Coronary artery (tissue), 2 donors: ENCODE results near the gene SRPRB.

Source experiments
- DNase-seq: peaks from one replicate; pipeline ENCODE4 v3.0.0-alpha.2; 2017; ENCODE audit warnings: low spot score
- H3K27ac ChIP-seq, 2 donors: fragments of 200-600 bp; sonication (generic); one replicate each; pipeline ENCODE4 v1.5.1; 2016 to 2019
- H3K4me3 ChIP-seq: fragments of 200-600 bp; sonication (generic); 2 replicates; pipeline ENCODE4 v1.5.1; 2016; ENCODE audit warnings: mild to moderate bottlenecking, moderate library complexity
- TF ChIP-seq, protein P1 (sequence below): fragments of 200-600 bp; sonication (generic); IDR thresholded peaks from one replicate; pipeline ENCODE4 v1.5.1; 2019; ENCODE audit warnings: antibody characterized with exemption

SRPRB gene

DNA sequence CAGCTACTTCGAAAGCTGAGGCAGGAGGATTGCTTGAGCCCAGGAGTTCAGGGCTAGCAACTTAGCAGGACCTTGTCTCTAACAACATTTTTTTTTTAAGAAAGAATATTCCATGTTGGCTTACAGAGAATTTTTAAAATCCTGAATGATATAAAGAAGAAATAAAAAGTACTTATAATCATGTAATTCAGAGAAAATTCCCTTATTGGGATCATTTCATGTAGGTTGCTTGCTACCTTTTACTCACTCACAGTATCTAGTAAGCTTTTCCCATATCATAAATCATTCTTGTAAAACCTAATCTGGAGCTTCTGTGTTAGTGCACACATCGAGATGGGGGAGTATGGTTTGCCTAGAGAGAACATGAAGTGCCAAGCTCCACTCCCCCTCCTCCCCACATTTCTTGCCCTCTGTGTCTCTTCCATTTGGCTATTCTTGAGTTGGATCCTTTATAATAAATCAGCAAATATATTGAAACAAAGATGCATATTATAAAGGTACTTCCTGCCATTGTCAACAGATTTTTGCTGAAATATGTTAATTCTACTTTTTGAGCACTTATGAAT is 45.8 kb upstream of the SRPRB start:
- DNase-seq = no peak
- Histone ChIP-seq H3K27ac (no peak overlapping the region), H3K4me3 (no peak overlapping the region)
- TF ChIP-seq, protein P1, sequence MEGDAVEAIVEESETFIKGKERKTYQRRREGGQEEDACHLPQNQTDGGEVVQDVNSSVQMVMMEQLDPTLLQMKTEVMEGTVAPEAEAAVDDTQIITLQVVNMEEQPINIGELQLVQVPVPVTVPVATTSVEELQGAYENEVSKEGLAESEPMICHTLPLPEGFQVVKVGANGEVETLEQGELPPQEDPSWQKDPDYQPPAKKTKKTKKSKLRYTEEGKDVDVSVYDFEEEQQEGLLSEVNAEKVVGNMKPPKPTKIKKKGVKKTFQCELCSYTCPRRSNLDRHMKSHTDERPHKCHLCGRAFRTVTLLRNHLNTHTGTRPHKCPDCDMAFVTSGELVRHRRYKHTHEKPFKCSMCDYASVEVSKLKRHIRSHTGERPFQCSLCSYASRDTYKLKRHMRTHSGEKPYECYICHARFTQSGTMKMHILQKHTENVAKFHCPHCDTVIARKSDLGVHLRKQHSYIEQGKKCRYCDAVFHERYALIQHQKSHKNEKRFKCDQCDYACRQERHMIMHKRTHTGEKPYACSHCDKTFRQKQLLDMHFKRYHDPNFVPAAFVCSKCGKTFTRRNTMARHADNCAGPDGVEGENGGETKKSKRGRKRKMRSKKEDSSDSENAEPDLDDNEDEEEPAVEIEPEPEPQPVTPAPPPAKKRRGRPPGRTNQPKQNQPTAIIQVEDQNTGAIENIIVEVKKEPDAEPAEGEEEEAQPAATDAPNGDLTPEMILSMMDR = no peak

DNA sequence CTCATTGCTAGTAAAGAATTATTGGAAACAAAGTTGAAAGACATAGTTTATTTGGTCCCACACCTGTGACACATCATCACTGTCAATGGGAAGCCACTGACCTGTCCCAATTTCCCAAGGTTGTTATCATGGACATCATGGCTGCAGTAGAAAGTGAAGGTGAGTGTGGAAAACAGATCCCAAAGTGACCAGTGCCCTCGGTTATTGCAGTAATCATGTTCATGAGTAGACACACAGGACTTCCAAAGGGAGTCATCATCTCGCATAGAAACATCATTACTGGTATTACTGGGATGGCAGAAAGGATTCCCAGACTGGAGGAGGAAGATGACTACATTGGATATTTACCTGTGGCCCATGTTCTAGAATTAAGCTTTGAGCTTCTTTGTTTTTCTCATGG is 44.7 kb upstream of the SRPRB start:
- TF ChIP-seq, protein P1 = no peak
- no peak overlapping the region for H3K4me3 ChIP-seq
- no peak for DNase-seq
- H3K27ac ChIP-seq = no peak overlapping the region

- DNase-seq = no peak
- TF ChIP-seq, protein P1 = no peak
- Histone ChIP-seq H3K27ac (no peak overlapping the region), H3K4me3 (no peak overlapping the region)
Observed at GRCh38 chr3:133761605-133762484, 43.8 kb upstream of the SRPRB start.

GRCh38 chr3:133762539-133762938 is 43.1 kb upstream of the SRPRB start:
- no peak overlapping the region for H3K4me3 ChIP-seq
- no peak overlapping the region for H3K27ac ChIP-seq
- TF ChIP-seq, protein P1 = no peak
- no peak for DNase-seq

- Histone ChIP-seq H3K27ac (no peak overlapping the region), H3K4me3 (no peak overlapping the region)
- TF ChIP-seq, protein P1 = no peak
- no peak for DNase-seq
Observed at GRCh38 chr3:133763797-133764683, 41.6 kb upstream of the SRPRB start.

- H3K4me3 ChIP-seq = no peak overlapping the region
- no peak overlapping the region for H3K27ac ChIP-seq
- DNase-seq = no peak
- TF ChIP-seq, protein P1 = no peak
Observed at GRCh38 chr3:133765256-133765655, 40.4 kb upstream of the SRPRB start.
